H1 (cell line): Measurements from ENCODE around the gene TARBP2. TPM values are rescaled to one million over a fixed set of nuclear protein-coding genes. Genes with fewer than 3 reads are reported as not detected.

Experiments used
- CTCF ChIA-PET: fragments of 300-600 bp; sonication (Branson Sonifier 250); formaldehyde crosslinking; loops from one replicate; lab custom pipeline; 2021; ENCODE audit not compliant: partially characterized antibody; lab: Charles Lee
- POLR2A ChIA-PET: fragments of 300-600 bp; sonication (Branson Sonifier 250); formaldehyde crosslinking; loops from one replicate; lab custom pipeline; 2021; ENCODE audit warnings: inconsistent platforms; ENCODE audit not compliant: partially characterized antibody; lab: Charles Lee
- DNase-seq, 2 experiments: peaks; one replicate each; pipeline versions ENCODE4 v3.0.0 to v3.0.0-alpha.2; 2010 to 2022; ENCODE audit warnings: low spot score in 2 of 2, low read depth in 1 of 2, mixed read lengths in 1 of 2
- FAIRE-seq: peaks from 2 replicates; lab custom pipeline; 2011; peaks lifted over from hg19 to GRCh38; lab: Jason Lieb, UNC
- H2AFZ ChIP-seq: 2 replicates; pipeline ENCODE4 v1.8.1; 2012; ENCODE audit warnings: low read length, inconsistent platforms
- H2AK5ac ChIP-seq: 2 replicates; pipeline ENCODE4 v1.6.1; 2013; ENCODE audit warnings: low read depth, low read length
- H2BK120ac ChIP-seq: replicated peaks from 2 replicates; pipeline ENCODE3; 2013; ENCODE audit warnings: low read depth, low read length, inconsistent platforms
- H2BK12ac ChIP-seq: 2 replicates; pipeline ENCODE4 v1.6.1; 2013; ENCODE audit warnings: low read depth, low read length
- H2BK15ac ChIP-seq: 2 replicates; pipeline ENCODE4 v1.6.1; 2013; ENCODE audit warnings: low read length
- H2BK20ac ChIP-seq: 2 replicates; pipeline ENCODE4 v1.6.1; 2013; ENCODE audit warnings: low read length
- H2BK5ac ChIP-seq: 2 replicates; pipeline ENCODE4 v1.6.1; 2013; ENCODE audit warnings: low read depth, low read length
- H3K14ac ChIP-seq: 2 replicates; pipeline ENCODE4 v1.6.1; 2013; ENCODE audit warnings: inconsistent platforms; ENCODE audit not compliant: insufficient read length
- H3K18ac ChIP-seq: 2 replicates; pipeline ENCODE4 v1.6.1; 2013; ENCODE audit warnings: low read length; ENCODE audit errors: extremely low read depth
- H3K23ac ChIP-seq: 2 replicates; pipeline ENCODE4 v1.6.1; 2013; ENCODE audit warnings: inconsistent platforms; ENCODE audit not compliant: insufficient read length
- H3K23me2 ChIP-seq: 2 replicates; pipeline ENCODE4 v1.6.1; 2013; ENCODE audit warnings: low read depth, low read length
- H3K27ac ChIP-seq: 2 replicates; pipeline ENCODE4 v1.6.1; 2011; ENCODE audit warnings: low read depth, low read length, inconsistent platforms
- H3K27me3 ChIP-seq, 4 experiments: replicated peaks in 1 of 4; 1 replicate in 1 of 4; 2 replicates in 3 of 4; pipeline versions ENCODE4 v1.6.1 to v1.8.1; 2011 to 2013; ENCODE audit warnings: low read length in 3 of 4, mild to moderate bottlenecking in 3 of 4, inconsistent platforms in 2 of 4, mixed read lengths in 2 of 4, moderate library complexity in 1 of 4; ENCODE audit not compliant: control insufficient read depth in 3 of 4, insufficient read depth in 3 of 4; ENCODE audit errors: extremely low read depth in 1 of 4
- H3K36me3 ChIP-seq, 4 experiments: 2 replicates each; pipeline versions ENCODE4 v1.6.1 to v1.8.1; 2011 to 2013; ENCODE audit warnings: mild to moderate bottlenecking in 4 of 4, low read length in 3 of 4, moderate library complexity in 2 of 4, control low read depth in 1 of 4, inconsistent platforms in 1 of 4; ENCODE audit not compliant: insufficient read depth in 4 of 4, control insufficient read depth in 2 of 4
- H3K4ac ChIP-seq: replicated peaks from 2 replicates; pipeline ENCODE3; 2013; ENCODE audit warnings: low read length, low read depth, mixed read lengths, inconsistent platforms; ENCODE audit not compliant: insufficient read length
- H3K4me1 ChIP-seq, 4 experiments: replicated peaks in 1 of 4; 1 replicate in 1 of 4; 2 replicates in 3 of 4; pipeline versions ENCODE4 v1.6.1 to v1.8.1; 2011 to 2013; ENCODE audit warnings: low read length in 3 of 4, inconsistent platforms in 2 of 4, mixed read lengths in 1 of 4; ENCODE audit not compliant: insufficient read depth in 4 of 4, control insufficient read depth in 3 of 4
- H3K4me2 ChIP-seq, 2 experiments: 2 replicates each; pipeline versions ENCODE4 v1.6.1 to v1.8.1; 2011 to 2013; ENCODE audit warnings: low read depth in 2 of 2, low read length in 2 of 2, control low read depth in 1 of 2, inconsistent platforms in 1 of 2, mild to moderate bottlenecking in 1 of 2; ENCODE audit not compliant: insufficient read depth in 1 of 2
- H3K4me3 ChIP-seq, 4 experiments: fragments of 200-600, 300-600 bp in 1 of 4; sonication (generic), shearing (Covaris generic), sonication (Bioruptor Twin) in 1 of 4; 2 replicates each; pipeline versions ENCODE4 v1.5.1 to v1.8.1; 2011 to 2016; ENCODE audit warnings: low read length in 4 of 4, low read depth in 3 of 4, control low read depth in 2 of 4, inconsistent platforms in 2 of 4, mild to moderate bottlenecking in 2 of 4, mixed read lengths in 1 of 4, moderate library complexity in 1 of 4; ENCODE audit not compliant: insufficient read depth in 2 of 4; ENCODE audit errors: extremely low read depth in 1 of 4
- H3K56ac ChIP-seq: replicated peaks from 2 replicates; pipeline ENCODE3; 2013; ENCODE audit warnings: low read depth, mild to moderate bottlenecking, mixed read lengths, low read length, inconsistent platforms; ENCODE audit not compliant: insufficient read length
- H3K79me1 ChIP-seq: 2 replicates; pipeline ENCODE4 v1.6.1; 2013; ENCODE audit warnings: low read depth, low read length, control low read depth
- H3K79me2 ChIP-seq, 2 experiments: 2 replicates each; pipeline versions ENCODE4 v1.6.1 to v1.8.1; 2012 to 2013; ENCODE audit warnings: low read length in 2 of 2, mild to moderate bottlenecking in 2 of 2, inconsistent platforms in 1 of 2; ENCODE audit not compliant: insufficient read depth in 2 of 2, control insufficient read depth in 1 of 2
- H3K9ac ChIP-seq, 4 experiments: replicated peaks in 1 of 4; 1 replicate in 1 of 4; 2 replicates in 3 of 4; pipeline versions ENCODE4 v1.6.1 to v1.8.1; 2011 to 2013; ENCODE audit warnings: low read depth in 3 of 4, low read length in 3 of 4, control low read depth in 2 of 4, mild to moderate bottlenecking in 2 of 4, moderate library complexity in 2 of 4, inconsistent platforms in 1 of 4; ENCODE audit errors: extremely low read depth in 1 of 4
- H3K9me3 ChIP-seq, 2 experiments: 2 replicates each; pipeline versions ENCODE4 v1.6.1 to v1.8.1; 2012 to 2013; ENCODE audit warnings: mild to moderate bottlenecking in 2 of 2, moderate library complexity in 2 of 2, control low read depth in 1 of 2, inconsistent platforms in 1 of 2, low read depth in 1 of 2, low read length in 1 of 2, mixed read lengths in 1 of 2; ENCODE audit not compliant: insufficient read depth in 2 of 2
- H4K20me1 ChIP-seq, 2 experiments: replicated peaks in 1 of 2; 2 replicates each; pipeline versions ENCODE3 to v1.8.1; 2011 to 2013; ENCODE audit warnings: inconsistent platforms in 2 of 2, low read length in 2 of 2, mild to moderate bottlenecking in 1 of 2; ENCODE audit not compliant: insufficient read depth in 2 of 2, control insufficient read depth in 1 of 2
- H4K5ac ChIP-seq: 2 replicates; pipeline ENCODE4 v1.6.1; 2013; ENCODE audit warnings: low read length, low read depth, mixed read lengths, inconsistent platforms; ENCODE audit not compliant: insufficient read length
- H4K8ac ChIP-seq: 2 replicates; pipeline ENCODE4 v1.8.0; 2013; ENCODE audit warnings: mild to moderate bottlenecking, moderate library complexity, low read length, inconsistent platforms; ENCODE audit not compliant: insufficient read depth; ENCODE audit errors: extremely low read depth
- H4K91ac ChIP-seq: replicated peaks from 2 replicates; pipeline ENCODE3; 2013; ENCODE audit warnings: low read length, mixed read lengths, inconsistent platforms; ENCODE audit not compliant: insufficient read length
- BACH1 ChIP-seq: IDR thresholded peaks from 2 replicates; pipeline ENCODE4 v1.6.1; 2012; ENCODE audit warnings: low read length, improper control_type of control experiment
- BRCA1 ChIP-seq: IDR thresholded peaks from 2 replicates; pipeline ENCODE4 v1.6.1; 2012; ENCODE audit warnings: low read depth, low read length, improper control_type of control experiment
- CBX5 ChIP-seq: fragments of 300-800, 300-1000 bp; sonication (generic); IDR thresholded peaks from 2 replicates; pipeline ENCODE4 v1.7.1; 2016; ENCODE audit warnings: antibody characterized with exemption, low read length, low read depth
- FOSL1 ChIP-seq: IDR thresholded peaks from 2 replicates; pipeline ENCODE4 v1.6.1; 2011; ENCODE audit warnings: mild to moderate bottlenecking, low read depth, low read length, moderate library complexity; ENCODE audit not compliant: insufficient read depth
- GABPA ChIP-seq: IDR thresholded peaks from 2 replicates; pipeline ENCODE4 v1.6.1; 2011; ENCODE audit warnings: mild to moderate bottlenecking, low read length, moderate library complexity, borderline replicate concordance; ENCODE audit not compliant: insufficient read depth
- NANOG ChIP-seq: IDR thresholded peaks from 2 replicates; pipeline ENCODE4 v1.6.1; 2011; ENCODE audit warnings: low read length, low read depth, mild to moderate bottlenecking, inconsistent platforms; ENCODE audit not compliant: insufficient read depth, poor library complexity, severe bottlenecking
- PHF8 ChIP-seq: fragments of 200-600 bp; sonication (generic); conservative IDR thresholded peaks from 2 replicates; pipeline ENCODE4 v1.7.1; 2012; ENCODE audit warnings: low read depth, mild to moderate bottlenecking, inconsistent platforms, low read length, moderate library complexity
- POLR2A ChIP-seq, 2 experiments: IDR thresholded peaks; 1 replicate in 1 of 2; 2 replicates in 1 of 2; pipeline ENCODE4 v1.6.1; 2011; ENCODE audit warnings: low read depth in 2 of 2, low read length in 2 of 2, mild to moderate bottlenecking in 2 of 2; ENCODE audit errors: control extremely low read depth in 1 of 2
- POLR2AphosphoS5 ChIP-seq: IDR thresholded peaks from 2 replicates; pipeline ENCODE4 v1.6.1; 2011; ENCODE audit warnings: low read depth, low read length
- POU5F1 ChIP-seq: IDR thresholded peaks from 2 replicates; pipeline ENCODE4 v1.6.1; 2011; ENCODE audit warnings: low read depth, mild to moderate bottlenecking, low read length, moderate library complexity
- RFX5 ChIP-seq: IDR thresholded peaks from 2 replicates; pipeline ENCODE4 v1.6.1; 2011; ENCODE audit warnings: low read depth, low read length, improper control_type of control experiment, borderline replicate concordance
- SUZ12 ChIP-seq: fragments of 200-600 bp; sonication (generic); IDR thresholded peaks from 2 replicates; pipeline ENCODE4 v1.6.1; 2012; ENCODE audit warnings: mild to moderate bottlenecking, inconsistent platforms, low read length, moderate library complexity, mixed read lengths
- TEAD4 ChIP-seq: IDR thresholded peaks from 2 replicates; pipeline ENCODE4 v1.6.1; 2012; ENCODE audit warnings: low read depth, low read length, inconsistent platforms, mixed read lengths
- WGBS, 2 experiments: shearing (Covaris generic) in 1 of 2; methylation state at CpG; one replicate each; pipeline versions ENCODE4 v1.1.6 to v1.1.7; 2013 to 2015; ENCODE audit warnings: low lambda C conversion rate in 2 of 2, mixed read lengths in 2 of 2, inconsistent platforms in 1 of 2, low coverage in 1 of 2, missing lambda C conversion rate in 1 of 2; ENCODE audit not compliant: insufficient replicate concordance in 2 of 2, insufficient coverage in 1 of 2, insufficient read length in 1 of 2; ENCODE audit errors: extremely low coverage in 1 of 2, missing lambda C conversion rate in 1 of 2; 5-methylcytosine and 5-hydroxymethylcytosine counted together
- polyA plus RNA-seq, 7 experiments: library from polyadenylated mRNA; depleted of rRNA in 3 of 7; stranded (reverse) in 5 of 7; unstranded in 2 of 7; fragments of >200 nt in 5 of 7; fragments of 200-250 nt in 2 of 7; gene quantifications; 1 replicate in 5 of 7; 2 replicates in 1 of 7; 4 replicates in 1 of 7; pipeline versions ENCODE4 v1.2.1 to v1.2.3, GENCODE V29; 2011 to 2013; ENCODE audit warnings: missing spikeins in 2 of 7, mixed read lengths in 2 of 7
- total RNA-seq: library from RNA; stranded (reverse); fragmentation: NEBNext Ultra II Directional; extraction: Animal tissue kit (Norgen Biotek cat#: 25700); gene quantifications from 2 replicates; pipeline ENCODE4 v1.2.1, GENCODE V29; 2021

Gene TARBP2
- total and polyA plus RNA-seq, 2 of the 8 experiments (the other 6 are each of a cell fraction or from before 2014, with no cell fraction given), result 69.9 to 122 TPM

DNA sequence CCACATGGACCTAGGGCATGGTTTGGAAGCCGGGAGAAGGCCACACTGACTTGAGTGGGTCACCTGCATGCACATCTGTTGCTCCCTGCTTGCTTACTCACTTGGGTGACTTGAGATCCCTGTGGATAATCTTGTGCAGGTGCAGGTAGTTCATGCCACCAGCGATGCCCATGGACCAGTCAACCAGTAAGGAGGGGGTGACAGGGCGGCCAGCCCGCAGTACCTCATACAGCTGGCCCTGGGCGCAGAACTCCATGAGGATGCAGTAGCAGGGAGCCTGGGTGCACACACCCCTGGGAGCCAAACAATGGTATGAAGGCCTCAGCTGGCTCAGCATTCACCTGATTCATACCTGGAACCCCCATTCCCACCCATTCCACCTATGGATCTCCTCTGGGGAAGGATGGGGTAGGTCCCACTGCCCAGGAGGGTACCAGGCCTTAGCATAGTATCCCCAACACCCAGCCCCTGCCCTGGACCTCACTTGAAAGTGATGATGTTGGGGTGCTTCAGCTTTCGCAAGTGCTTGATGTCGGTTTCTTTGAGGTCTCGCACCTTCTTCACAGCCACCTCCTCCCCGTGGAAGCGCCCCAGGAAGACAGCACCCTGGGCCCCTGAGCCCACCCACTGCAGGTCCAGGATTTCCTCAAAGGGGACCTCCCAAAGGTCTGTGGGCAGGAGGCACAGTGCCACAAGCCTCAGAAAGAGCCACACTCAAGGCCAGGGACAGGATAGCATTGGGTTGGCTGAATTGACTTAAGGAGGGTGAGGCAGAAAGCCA, 14.9 kb upstream of the TARBP2 start:
- Histone ChIP-seq H2BK120ac (no peak overlapping the region), H3K27me3 (no peaks in the 10 kb centered on the region), H3K4me2 (no peak overlapping the region), H3K4me3 (no peak overlapping the region), H3K14ac (no peak overlapping the region), H3K23ac (no peak overlapping the region), H3K9me3 (no peaks in the 10 kb centered on the region), H4K91ac (no peak overlapping the region), H2AFZ (no peak overlapping the region), H3K4me1 (peaks cover 0 to 5% (median 0%) of the 10 kb centered on the region in 4 experiments; a peak in 2 of 7 replicates), H2BK5ac (no peak overlapping the region), H2BK15ac (no peak overlapping the region), H2AK5ac (no peak overlapping the region), H3K79me2 (no peaks in the 10 kb centered on the region), H2BK12ac (no peak overlapping the region), H3K9ac (no peak overlapping the region), H3K36me3 (peaks cover 4 to 46% (median 19%) of the 10 kb centered on the region in 4 experiments; a peak in 6 of 8 replicates), H3K23me2 (no peaks in the 10 kb centered on the region), H3K4ac (no peak overlapping the region), H3K56ac (no peak overlapping the region), H2BK20ac (no peak overlapping the region), H4K8ac (peak overlapping the region; percentile 35; the same call in 1 of the 2 replicates), H4K20me1 (peaks cover 14 to 33% of the 10 kb centered on the region in 2 experiments), H3K27ac (no peak overlapping the region), H3K18ac (no peak overlapping the region), H3K79me1 (no peaks in the 10 kb centered on the region), H4K5ac (no peak overlapping the region)
- ChIA-PET POLR2A (interaction anchor here (0.7 to 67.0 kb wide), 3 partner anchors 8 to 65 kb away, joined by 3 to 3397 read pairs (median 3397); partner anchors contain the start of genes MAP3K12, NPFF, PCBP2 and PRR13), CTCF (interaction anchor here (1.0 to 6.7 kb wide), 5 partner anchors 9 to 134 kb away, joined by 3 to 51 read pairs (median 4); partner anchors contain the start of genes MAP3K12 and NPFF)
- FAIRE-seq (no peak), DNase-seq (no peak)
- 92% methylated on average over 10 of the region's 10 CpGs; no CpG with 5 or more reads in 1 of the 2 experiments for WGBS, 2 experiments
- TF ChIP-seq GABPA (no peak), BACH1 (no peak), FOSL1 (no peak), NANOG (no peak), TEAD4 (no peak), PHF8 (no peak), POLR2AphosphoS5 (0 out of 2 replicates have a peak, but pooled peaks have one; percentile 11), CBX5 (no peak), RFX5 (no peak), POLR2A (IDR thresholded peaks at IDR 0.05; ENCODE audit: control extremely low read depth in 1 of 2, low read depth in 2 of 2, low read length in 2 of 2) (peak in 1 of 2 experiments; percentile 2; a peak in 1 of 3 replicates), POU5F1 (no peak), SUZ12 (no peak), BRCA1 (no peak)
